ENCODE data around the gene MAPKAPK2. TPM values are rescaled to one million over a fixed set of nuclear protein-coding genes. Genes with fewer than 3 reads are reported as not detected.

Gene MAPKAPK2
- total RNA-seq, 1 experiment from 2014 or later, result 54.9 TPM

GRCh38 chr1:206751891-206752290 lies 67.2 kb downstream of the MAPKAPK2 start (continued):
- TF ChIP-seq SOX15 (CRISPR knock-in tag; IDR thresholded peaks at IDR 0.05) (no peak), ZNF317 (CRISPR knock-in tag; IDR thresholded peaks at IDR 0.05; ENCODE audit: borderline replicate concordance, low read depth) (no peak), HMGA2 (CRISPR knock-in tag; IDR thresholded peaks at IDR 0.05) (no peak), E2F1 (CRISPR knock-in tag; IDR thresholded peaks at IDR 0.05) (no peak)

- Mint-ChIP-seq H3K36me3 (no peaks in the 10 kb centered on the region), H3K4me1 (peaks cover 16% of the 10 kb centered on the region), H3K27ac (no peak overlapping the region), H3K27me3 (ENCODE audit: low read depth) (peaks cover 5% of the 10 kb centered on the region), H3K4me3 (no peak overlapping the region), H3K9me3 (peaks cover 7% of the 10 kb centered on the region)
- TF ChIP-seq E2F1 (CRISPR knock-in tag; IDR thresholded peaks at IDR 0.05), result no peak
- peak; percentile 85 for TF ChIP-seq ZNF512 (CRISPR knock-in tag; IDR thresholded peaks at IDR 0.05; ENCODE audit: borderline replicate concordance)
- no peak for TF ChIP-seq RORB (CRISPR knock-in tag; IDR thresholded peaks at IDR 0.05)
- ChIA-PET CTCF (no interaction called here), POLR2A (no interaction called here)
- no peak for ATAC-seq
- DNase-seq (ENCODE audit: low spot score), result no peak
These were observed 67.8 kb downstream of the MAPKAPK2 start for GRCh38 chr1:206752481-206752880.

- peaks cover 15% of the 10 kb centered on the region for H3K4me1 Mint-ChIP-seq
- no peaks in the 10 kb centered on the region for H3K36me3 Mint-ChIP-seq
- ChIA-PET CTCF (no interaction called here), POLR2A (no interaction called here)
- ATAC-seq (no peak), DNase-seq (ENCODE audit: low spot score) (no peak)
- no peak overlapping the region for H3K4me3 Mint-ChIP-seq
- no peak overlapping the region for H3K27ac Mint-ChIP-seq
- peaks cover 7% of the 10 kb centered on the region for H3K9me3 Mint-ChIP-seq
- TF ChIP-seq STAT6 (CRISPR knock-in tag; conservative IDR thresholded peaks at IDR 0.05; ENCODE audit: low read depth), result no peak
- TF ChIP-seq TP53 (CRISPR knock-in tag; IDR thresholded peaks at IDR 0.05), result no peak
- no peak for TF ChIP-seq CREM (CRISPR knock-in tag; IDR thresholded peaks at IDR 0.05)
- no peak for TF ChIP-seq FOXK1 (CRISPR knock-in tag; IDR thresholded peaks at IDR 0.05)
- no peak for TF ChIP-seq NFYB (CRISPR knock-in tag; conservative IDR thresholded peaks at IDR 0.05; ENCODE audit: low read depth)
- no peak for TF ChIP-seq ZNF317 (CRISPR knock-in tag; IDR thresholded peaks at IDR 0.05; ENCODE audit: borderline replicate concordance, low read depth)
- TF ChIP-seq ZNF121 (CRISPR knock-in tag; IDR thresholded peaks at IDR 0.05), result no peak
- no peak for TF ChIP-seq HMGXB4 (CRISPR knock-in tag; IDR thresholded peaks at IDR 0.05)
- TF ChIP-seq SOX15 (CRISPR knock-in tag; IDR thresholded peaks at IDR 0.05), result no peak
- TF ChIP-seq NR2C2 (CRISPR knock-in tag; IDR thresholded peaks at IDR 0.05), result no peak
- no peak for TF ChIP-seq OVOL2 (CRISPR knock-in tag; IDR thresholded peaks at IDR 0.05; ENCODE audit: borderline replicate concordance)
- TF ChIP-seq MXD4 (CRISPR knock-in tag; IDR thresholded peaks at IDR 0.05; ENCODE audit: borderline replicate concordance), result no peak
- TF ChIP-seq NFE2L1 (CRISPR knock-in tag; IDR thresholded peaks at IDR 0.05), result no peak
- peaks cover 5% of the 10 kb centered on the region for H3K27me3 Mint-ChIP-seq (ENCODE audit: low read depth)
These were observed 68.4 kb downstream of the MAPKAPK2 start for GRCh38 chr1:206753141-206753540.
